Naive thymus-derived CD4-positive, alpha-beta T cell (primary cell): ENCODE results near the gene GUCY1B1. TPM values are rescaled to one million over a fixed set of nuclear protein-coding genes. Genes with fewer than 3 reads are reported as not detected.

ENCODE experiments used
- ATAC-seq: fragments of 150-1000 bp; cut with Tn5 transposase; 2 replicates; pipeline ENCODE4 v1.10.0; 2021; ENCODE audit warnings: mild to moderate bottlenecking, moderate library complexity
- CTCF ChIA-PET: fragments of 350-600 bp; sonication (Branson Sonifier 250); formaldehyde crosslinking; loops from one replicate; lab custom pipeline; 2021; ENCODE audit warnings: antibody characterized with exemption; lab: Charles Lee
- POLR2A ChIA-PET: fragments of 350-600 bp; sonication (Branson Sonifier 250); formaldehyde crosslinking; loops from one replicate; lab custom pipeline; 2021; ENCODE audit warnings: antibody characterized with exemption, inconsistent platforms; lab: Charles Lee
- DNase-seq, 9 donors: peaks; one replicate each; pipeline versions ENCODE4 v3.0.0 to v3.0.0-alpha.2; 2020 to 2022; ENCODE audit warnings: mixed read lengths in 1 of 9
- H3K27ac ChIP-seq: one replicate; pipeline ENCODE4 v1.7.0; 2013; ENCODE audit warnings: mild to moderate bottlenecking, low read depth, low read length, moderate library complexity
- H3K27me3 ChIP-seq, 2 donors: one replicate each; pipeline ENCODE4 v1.7.0; 2013; ENCODE audit warnings: low read length in 2 of 2, mild to moderate bottlenecking in 2 of 2, moderate library complexity in 2 of 2; ENCODE audit not compliant: control insufficient read depth in 2 of 2, insufficient read depth in 2 of 2
- H3K36me3 ChIP-seq, 3 experiments: 1 replicate in 2 of 3; 2 replicates in 1 of 3; pipeline ENCODE4 v1.7.0; 2013; ENCODE audit warnings: low read length in 3 of 3, mild to moderate bottlenecking in 3 of 3, moderate library complexity in 1 of 3; ENCODE audit not compliant: insufficient read depth in 3 of 3, control insufficient read depth in 2 of 3
- H3K4me1 ChIP-seq, 2 donors: one replicate each; pipeline ENCODE4 v1.7.0; 2013; ENCODE audit warnings: low read length in 2 of 2, mild to moderate bottlenecking in 2 of 2, moderate library complexity in 1 of 2; ENCODE audit not compliant: control insufficient read depth in 2 of 2, insufficient read depth in 2 of 2
- H3K4me3 ChIP-seq: 2 replicates; pipeline ENCODE4 v1.7.0; 2013; ENCODE audit warnings: mild to moderate bottlenecking, low read length
- H3K9me3 ChIP-seq, 3 experiments: 1 replicate in 2 of 3; 2 replicates in 1 of 3; pipeline ENCODE4 v1.7.0; 2013; ENCODE audit warnings: low read length in 3 of 3; ENCODE audit not compliant: control insufficient read depth in 2 of 3
- H3K27ac Mint-ChIP-seq, 9 donors: one replicate each; pipeline ENCODE4 v1.8.0; 2020 to 2022; ENCODE audit warnings: mixed read lengths in 9 of 9, mild to moderate bottlenecking in 8 of 9, moderate library complexity in 5 of 9, inconsistent platforms in 2 of 9
- H3K27me3 Mint-ChIP-seq, 5 donors: one replicate each; pipeline ENCODE4 v1.8.0; 2021 to 2022; ENCODE audit warnings: mixed read lengths in 5 of 5, mild to moderate bottlenecking in 1 of 5
- H3K36me3 Mint-ChIP-seq, 5 donors: one replicate each; pipeline ENCODE4 v1.8.0; 2020 to 2022; ENCODE audit warnings: mixed read lengths in 5 of 5, mild to moderate bottlenecking in 3 of 5, inconsistent platforms in 1 of 5
- H3K4me1 Mint-ChIP-seq, 7 donors: one replicate each; pipeline ENCODE4 v1.8.0; 2020 to 2022; ENCODE audit warnings: mixed read lengths in 7 of 7, mild to moderate bottlenecking in 3 of 7, inconsistent platforms in 1 of 7
- H3K4me3 Mint-ChIP-seq, 10 donors: one replicate each; pipeline ENCODE4 v1.8.0; 2020 to 2022; ENCODE audit warnings: mild to moderate bottlenecking in 10 of 10, mixed read lengths in 10 of 10, moderate library complexity in 6 of 10, inconsistent platforms in 2 of 10
- H3K9me3 Mint-ChIP-seq, 11 donors: one replicate each; pipeline ENCODE4 v1.8.0; 2020 to 2022; ENCODE audit warnings: mixed read lengths in 11 of 11, mild to moderate bottlenecking in 4 of 11, inconsistent platforms in 1 of 11, moderate library complexity in 1 of 11
- intact Hi-C, 2 donors: fragments of 100-400 bp; cut with micrococcal nuclease; formaldehyde crosslinking; loops; one replicate each; pipeline ENCODE4 v1.15.1; 2023
- polyA plus RNA-seq, 2 donors: library from polyadenylated mRNA; unstranded; fragments of 300-500 nt; fragmentation: Illumina TruSeq; gene quantifications; one replicate each; pipeline ENCODE4 v1.2.3, GENCODE V29; 2021
- total RNA-seq, 6 experiments: library from RNA in 5 of 6; stranded (reverse) in 5 of 6; gene quantifications; 1 replicate in 5 of 6; 2 replicates in 1 of 6; pipeline ENCODE4 v1.2.3 and lab custom pipeline; 2021 to 2026

The GUCY1B1 gene
- total and polyA plus RNA-seq, 7 experiments from 2014 or later = 0.22 to 1.7 (median 0.29) TPM; not detected in 4

- Mint-ChIP-seq H3K27me3 (peaks cover 0 to 36% (median 24%) of the 10 kb centered on the region in 5 donors), H3K4me3 (no peak overlapping the region), H3K4me1 (no peaks in the 10 kb centered on the region), H3K9me3 (no peaks in the 10 kb centered on the region), H3K36me3 (no peaks in the 10 kb centered on the region), H3K27ac (no peak overlapping the region)
- intact Hi-C loops = no loop called here
- H3K27ac ChIP-seq = no peak overlapping the region
- H3K36me3 ChIP-seq = no peaks in the 10 kb centered on the region
- H3K9me3 ChIP-seq = no peaks in the 10 kb centered on the region
- POLR2A ChIA-PET = no interaction called here
- CTCF ChIA-PET = no interaction called here
- ATAC-seq = no peak
- H3K4me1 ChIP-seq = no peaks in the 10 kb centered on the region
- no peak overlapping the region for H3K4me3 ChIP-seq
- no peaks in the 10 kb centered on the region for H3K27me3 ChIP-seq
- no peak for DNase-seq
Observed at GRCh38 chr4:155818639-155819038, 59.8 kb downstream of the GUCY1B1 start.

- Mint-ChIP-seq H3K4me3 (no peak overlapping the region), H3K4me1 (no peaks in the 10 kb centered on the region), H3K27me3 (peaks cover 0 to 36% (median 24%) of the 10 kb centered on the region in 5 donors), H3K9me3 (no peaks in the 10 kb centered on the region), H3K36me3 (no peaks in the 10 kb centered on the region), H3K27ac (no peak overlapping the region)
- no peaks in the 10 kb centered on the region for H3K36me3 ChIP-seq
- no peaks in the 10 kb centered on the region for H3K9me3 ChIP-seq
- no peak overlapping the region for H3K27ac ChIP-seq
- no peak for ATAC-seq
- H3K27me3 ChIP-seq = no peaks in the 10 kb centered on the region
- ChIA-PET CTCF (no interaction called here), POLR2A (no interaction called here)
- no peak for DNase-seq
- H3K4me1 ChIP-seq = no peaks in the 10 kb centered on the region
- intact Hi-C loops = no loop called here
- no peak overlapping the region for H3K4me3 ChIP-seq
Observed at GRCh38 chr4:155819066-155819465, 60.2 kb downstream of the GUCY1B1 start.

GRCh38 chr4:155820887-155821518 is 62.2 kb downstream of the GUCY1B1 start:
- intact Hi-C loops = no loop called here
- ATAC-seq = no peak
- CTCF ChIA-PET = no interaction called here

GRCh38 chr4:155822572-155822971 is 63.8 kb downstream of the GUCY1B1 start:
- intact Hi-C loops = no loop called here
- ChIA-PET CTCF (no interaction called here), POLR2A (no interaction called here)
- no peak overlapping the region for H3K4me3 ChIP-seq
- H3K27ac ChIP-seq = no peak overlapping the region
- H3K4me1 Mint-ChIP-seq = no peaks in the 10 kb centered on the region
- no peaks in the 10 kb centered on the region for H3K9me3 ChIP-seq
- ATAC-seq (no peak), DNase-seq (no peak)
- H3K27me3 Mint-ChIP-seq = peaks cover 0 to 50% (median 37%) of the 10 kb centered on the region in 5 donors
- no peaks in the 10 kb centered on the region for H3K36me3 ChIP-seq
- H3K4me1 ChIP-seq = no peaks in the 10 kb centered on the region
- H3K36me3 Mint-ChIP-seq = no peaks in the 10 kb centered on the region
- no peak overlapping the region for H3K4me3 Mint-ChIP-seq
- no peak overlapping the region for H3K27ac Mint-ChIP-seq
- H3K9me3 Mint-ChIP-seq = no peaks in the 10 kb centered on the region
- H3K27me3 ChIP-seq = no peaks in the 10 kb centered on the region

More at GRCh38 chr4:155820887-155821518, 62.2 kb downstream of the GUCY1B1 start:
- POLR2A ChIA-PET = no interaction called here
- Histone ChIP-seq H3K27ac (no peak overlapping the region), H3K27me3 (no peaks in the 10 kb centered on the region), H3K36me3 (no peaks in the 10 kb centered on the region), H3K9me3 (no peaks in the 10 kb centered on the region), H3K4me3 (no peak overlapping the region), H3K4me1 (no peaks in the 10 kb centered on the region)
- Mint-ChIP-seq H3K27me3 (peaks cover 0 to 37% (median 26%) of the 10 kb centered on the region in 5 donors), H3K4me1 (no peaks in the 10 kb centered on the region), H3K9me3 (no peaks in the 10 kb centered on the region), H3K36me3 (no peaks in the 10 kb centered on the region), H3K4me3 (no peak overlapping the region), H3K27ac (no peak overlapping the region)
- no peak for DNase-seq

- no peak overlapping the region for H3K4me3 Mint-ChIP-seq
- H3K27ac Mint-ChIP-seq = no peak overlapping the region
- no peaks in the 10 kb centered on the region for H3K36me3 ChIP-seq
- no peaks in the 10 kb centered on the region for H3K9me3 ChIP-seq
- H3K9me3 Mint-ChIP-seq = no peaks in the 10 kb centered on the region
- intact Hi-C loops = no loop called here
- DNase-seq (no peak), ATAC-seq (no peak)
- no peaks in the 10 kb centered on the region for H3K4me1 ChIP-seq
- POLR2A ChIA-PET = no interaction called here
- peaks cover 0 to 24% (median 13%) of the 10 kb centered on the region in 5 donors for H3K27me3 Mint-ChIP-seq
- no peaks in the 10 kb centered on the region for H3K4me1 Mint-ChIP-seq
- H3K4me3 ChIP-seq = no peak overlapping the region
- H3K27ac ChIP-seq = no peak overlapping the region
- CTCF ChIA-PET = no interaction called here
- no peaks in the 10 kb centered on the region for H3K27me3 ChIP-seq
- no peaks in the 10 kb centered on the region for H3K36me3 Mint-ChIP-seq
Observed at GRCh38 chr4:155828628-155829027, 69.8 kb downstream of the GUCY1B1 start.

- H3K27ac ChIP-seq = no peak overlapping the region
- CTCF ChIA-PET = interaction anchor here (0.7 kb wide), 1 partner anchor 20 kb away, joined by 3 read pairs; no protein-coding TSS in a partner anchor
- no peaks in the 10 kb centered on the region for H3K4me1 Mint-ChIP-seq
- H3K4me3 Mint-ChIP-seq = no peak overlapping the region
- no peaks in the 10 kb centered on the region for H3K36me3 ChIP-seq
- intact Hi-C loops = no loop called here
- H3K4me3 ChIP-seq = no peak overlapping the region
- no peaks in the 10 kb centered on the region for H3K36me3 Mint-ChIP-seq
- POLR2A ChIA-PET = no interaction called here
- ATAC-seq = no peak
- H3K9me3 Mint-ChIP-seq = no peaks in the 10 kb centered on the region
- DNase-seq = no peak
- H3K27me3 ChIP-seq = peaks cover 0 to 2% of the 10 kb centered on the region in 2 donors
- H3K9me3 ChIP-seq = no peaks in the 10 kb centered on the region
- no peaks in the 10 kb centered on the region for H3K4me1 ChIP-seq
- peaks cover 0 to 4% (median 1%) of the 10 kb centered on the region in 5 donors for H3K27me3 Mint-ChIP-seq
- H3K27ac Mint-ChIP-seq = no peak overlapping the region
Observed at GRCh38 chr4:155832664-155833063, 73.8 kb downstream of the GUCY1B1 start.

GRCh38 chr4:155837203-155837796 is 78.5 kb downstream of the GUCY1B1 start:
- no peaks in the 10 kb centered on the region for H3K9me3 ChIP-seq

More at GRCh38 chr4:155837203-155837796, 78.5 kb downstream of the GUCY1B1 start:
- no peak overlapping the region for H3K4me3 Mint-ChIP-seq
- H3K4me1 Mint-ChIP-seq = no peaks in the 10 kb centered on the region
- intact Hi-C loops = no loop called here
- Histone ChIP-seq H3K27me3 (peaks cover 0 to 2% of the 10 kb centered on the region in 2 donors), H3K27ac (no peak overlapping the region), H3K36me3 (no peaks in the 10 kb centered on the region), H3K4me3 (no peak overlapping the region), H3K4me1 (no peaks in the 10 kb centered on the region)
- no peak for ATAC-seq
- peaks cover 0 to 17% (median 6%) of the 10 kb centered on the region in 5 donors for H3K27me3 Mint-ChIP-seq
- no peaks in the 10 kb centered on the region for H3K9me3 Mint-ChIP-seq
- H3K27ac Mint-ChIP-seq = no peak overlapping the region
- no peaks in the 10 kb centered on the region for H3K36me3 Mint-ChIP-seq
- DNase-seq = no peak
- POLR2A ChIA-PET = no interaction called here
- CTCF ChIA-PET = no interaction called here
